ENCODE measurements around the gene SHPK.
A peak's percentile ranks its signal among the peaks of the same experiment; 100 is the strongest.

Gene SHPK

DNA sequence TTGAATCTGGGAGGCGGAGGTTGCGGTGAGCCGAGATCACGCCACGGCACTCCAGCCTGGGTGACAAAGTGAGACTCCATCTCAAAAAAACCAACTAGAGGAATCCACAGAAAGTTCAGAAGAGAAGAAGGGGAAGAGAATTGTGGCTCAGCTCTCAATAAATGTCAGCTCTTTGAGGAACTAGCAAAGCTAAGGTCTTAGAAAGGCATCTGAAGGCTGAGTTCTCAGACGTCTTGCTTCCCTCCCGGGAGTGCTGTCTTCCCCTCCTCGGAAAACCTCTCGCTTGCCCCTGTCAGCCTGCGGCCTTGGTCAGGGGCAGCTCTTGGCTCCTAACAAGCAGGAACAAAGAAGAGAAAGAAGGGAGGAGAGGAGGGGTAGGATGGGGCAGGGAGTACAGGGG lies 5.3 kb downstream of the SHPK start:
- TF ChIP-seq GABPA (IDR thresholded peaks at IDR 0.05; ENCODE audit: low read depth) (no peak), CTCF (IDR thresholded peaks at IDR 0.05; ENCODE audit: insufficient read depth, low read length) (no peak), POLR2AphosphoS5 (IDR thresholded peaks at IDR 0.05; ENCODE audit: low read depth) (no peak), REST (IDR thresholded peaks at IDR 0.05; ENCODE audit: insufficient replicate concordance, low read depth) (no peak), SPI1 (IDR thresholded peaks at IDR 0.05; ENCODE audit: borderline replicate concordance, low read depth) (no peak)

GRCh38 chr17:3627769-3628167 lies 8.3 kb downstream of the SHPK start:
- Histone ChIP-seq H3K27me3 (ENCODE audit: insufficient read depth, poor library complexity, severe bottlenecking) (no peaks in the 10 kb centered on the region), H3K4me3 (replicated peaks; ENCODE audit: insufficient read depth, low read length) (no peak overlapping the region), H3K27ac (replicated peaks) (no peak overlapping the region)
- no peak for DNase-seq (ENCODE audit: low read depth in 1 of 2, low spot score in 1 of 2)
- TF ChIP-seq SPI1 (IDR thresholded peaks at IDR 0.05; ENCODE audit: borderline replicate concordance, low read depth), result no peak
- TF ChIP-seq REST (IDR thresholded peaks at IDR 0.05; ENCODE audit: insufficient replicate concordance, low read depth), result no peak
- no peak for TF ChIP-seq GABPA (IDR thresholded peaks at IDR 0.05; ENCODE audit: low read depth)
- no peak for TF ChIP-seq CTCF (IDR thresholded peaks at IDR 0.05; ENCODE audit: insufficient read depth, low read length)
- no peak for TF ChIP-seq POLR2AphosphoS5 (IDR thresholded peaks at IDR 0.05; ENCODE audit: low read depth)

More for the DNA sequence above, 5.3 kb downstream of the SHPK start:
- H3K4me3 ChIP-seq (replicated peaks; ENCODE audit: insufficient read depth, low read length), result no peak overlapping the region
- H3K27me3 ChIP-seq (ENCODE audit: insufficient read depth, poor library complexity, severe bottlenecking), result no peaks in the 10 kb centered on the region
- peak in 1 of 2 experiments; percentile 29 for DNase-seq (ENCODE audit: low read depth in 1 of 2, low spot score in 1 of 2)
- peak overlapping the region; percentile 51; the same call in 1 of the 2 replicates for H3K27ac ChIP-seq (replicated peaks)

DNA sequence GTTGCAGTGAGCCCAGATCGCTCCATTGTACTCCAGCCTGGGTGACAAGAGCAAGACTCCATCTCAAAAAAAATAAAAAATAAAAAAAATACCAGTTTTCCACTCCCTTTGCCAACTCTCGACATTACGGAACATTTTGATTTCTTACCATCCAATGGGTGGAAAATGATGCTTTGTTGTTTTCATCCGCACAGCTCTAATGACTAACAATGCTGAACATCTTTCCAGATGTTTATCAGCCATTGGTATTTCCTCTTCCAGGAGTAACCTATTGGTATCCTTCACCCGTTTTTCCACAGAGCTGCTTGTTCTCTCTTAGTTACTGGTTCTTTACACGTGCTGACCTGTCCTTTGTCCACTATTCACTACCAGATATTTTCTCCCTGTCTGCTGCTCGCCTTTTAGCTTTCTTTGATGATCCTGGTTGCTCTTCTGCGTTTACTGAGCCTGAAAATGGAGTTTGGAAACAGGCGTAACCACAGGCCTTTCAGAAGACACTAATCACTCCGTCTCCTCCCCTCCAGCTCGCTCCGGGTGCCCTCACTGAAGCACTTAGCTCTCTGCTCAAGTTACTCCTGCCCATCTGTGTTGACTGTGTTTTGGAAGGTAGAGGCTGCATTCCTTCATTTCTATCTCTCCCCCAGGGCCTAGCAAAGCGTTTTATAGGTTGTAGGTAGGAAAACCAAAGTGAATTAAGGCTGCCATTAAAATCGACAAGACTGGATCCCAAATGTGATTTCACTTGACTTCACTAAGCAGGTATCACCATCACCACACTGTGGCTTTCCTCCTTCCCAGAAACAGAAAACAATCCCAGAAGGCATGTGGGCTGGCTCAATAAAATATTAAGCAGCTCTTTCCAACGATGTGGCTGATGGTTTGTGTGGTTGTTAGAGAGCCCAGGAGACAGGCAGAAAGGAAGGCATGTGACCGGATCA lies 8.9 kb downstream of the SHPK start:
- no peak for TF ChIP-seq CTCF (IDR thresholded peaks at IDR 0.05; ENCODE audit: insufficient read depth, low read length)
- TF ChIP-seq SPI1 (IDR thresholded peaks at IDR 0.05; ENCODE audit: borderline replicate concordance, low read depth), result no peak
- no peak for TF ChIP-seq POLR2AphosphoS5 (IDR thresholded peaks at IDR 0.05; ENCODE audit: low read depth)
- no peak for TF ChIP-seq REST (IDR thresholded peaks at IDR 0.05; ENCODE audit: insufficient replicate concordance, low read depth)
- no peak for TF ChIP-seq GABPA (IDR thresholded peaks at IDR 0.05; ENCODE audit: low read depth)
- Histone ChIP-seq H3K27me3 (ENCODE audit: insufficient read depth, poor library complexity, severe bottlenecking) (no peaks in the 10 kb centered on the region), H3K4me3 (replicated peaks; ENCODE audit: insufficient read depth, low read length) (no peak overlapping the region), H3K27ac (replicated peaks) (no peak overlapping the region)
- no peak for DNase-seq (ENCODE audit: low read depth in 1 of 2, low spot score in 1 of 2)
